ENCODE results near the gene AARS2.
"Not testable (repeated sequence)": the region's sequence is repeated elsewhere in the genome, so short reads cannot be mapped to it uniquely, and the experiment has no call there.

AARS2 gene
- 54.6 to 70.8 reads per million in 2 experiments for total RNA-seq

DNA sequence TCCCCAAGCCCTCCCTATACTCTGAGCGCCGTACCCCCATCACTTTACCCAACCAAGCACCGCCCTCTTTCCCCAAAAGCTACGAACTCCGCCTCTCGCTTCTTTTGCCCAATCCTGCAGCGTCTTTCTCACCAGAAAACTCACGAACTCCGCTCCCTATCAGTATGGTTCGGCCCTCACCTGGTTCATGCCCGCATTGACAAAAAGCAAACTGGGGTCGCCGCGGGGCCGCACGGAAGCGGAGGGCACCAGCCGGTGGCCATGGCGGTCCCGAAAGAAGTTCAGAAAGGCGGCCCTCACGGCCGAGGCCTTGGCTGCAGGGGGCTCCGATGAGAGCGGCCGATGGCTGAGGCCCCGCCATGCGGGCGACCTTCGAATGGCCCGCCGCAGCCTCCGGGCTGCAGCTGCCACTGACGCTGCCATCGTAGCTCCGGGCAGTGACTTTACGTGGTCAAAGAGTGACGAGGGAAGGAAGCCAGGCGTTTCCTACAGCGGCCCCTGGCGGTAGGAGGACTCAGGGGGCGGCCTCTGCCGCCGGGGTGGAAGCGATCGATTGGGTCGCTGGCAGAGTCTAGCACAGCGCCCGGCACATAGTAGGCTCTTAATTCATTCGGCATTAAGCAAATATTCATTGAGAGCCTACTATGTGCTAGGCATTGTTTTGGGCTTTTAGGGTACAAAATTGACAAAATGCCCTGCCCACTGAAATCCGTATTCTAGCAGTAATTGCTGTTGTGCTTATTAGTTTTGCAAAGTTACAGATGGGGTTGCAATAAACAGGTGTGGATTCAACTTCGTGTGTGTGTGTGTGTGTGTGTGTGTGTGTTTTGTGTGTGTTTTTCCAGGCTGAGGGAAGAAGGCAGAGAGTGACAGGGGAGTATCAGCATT, at the start of gene AARS2:
Gene AARS2 (minus strand): TSS at position 447 of the 888 bp plus-strand sequence. CDS start 24 bp downstream, at position 423.
- DNase-seq (ENCODE audit: low read depth) = peak; percentile 83

DNA sequence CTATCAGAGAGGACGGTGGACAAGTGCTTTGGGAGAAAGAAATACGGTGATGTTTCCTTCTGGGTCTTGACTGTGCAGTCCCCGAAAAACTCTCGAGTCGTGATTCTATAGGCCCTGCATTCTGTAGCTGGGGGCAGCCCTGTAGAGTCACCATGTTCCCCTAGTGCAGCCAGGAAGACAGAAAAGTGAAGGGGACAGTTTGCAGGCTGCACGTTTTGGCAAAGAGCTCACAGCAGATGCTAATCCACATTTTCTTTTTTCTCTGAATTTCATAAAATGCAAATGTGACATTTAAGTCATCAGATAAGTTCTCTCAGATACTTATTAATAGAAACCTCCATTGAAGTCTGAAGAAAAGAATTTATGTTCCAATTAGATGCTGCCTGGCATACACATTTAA, 48.8 kb upstream of the AARS2 start:
- no peak for DNase-seq (ENCODE audit: low read depth)

DNA sequence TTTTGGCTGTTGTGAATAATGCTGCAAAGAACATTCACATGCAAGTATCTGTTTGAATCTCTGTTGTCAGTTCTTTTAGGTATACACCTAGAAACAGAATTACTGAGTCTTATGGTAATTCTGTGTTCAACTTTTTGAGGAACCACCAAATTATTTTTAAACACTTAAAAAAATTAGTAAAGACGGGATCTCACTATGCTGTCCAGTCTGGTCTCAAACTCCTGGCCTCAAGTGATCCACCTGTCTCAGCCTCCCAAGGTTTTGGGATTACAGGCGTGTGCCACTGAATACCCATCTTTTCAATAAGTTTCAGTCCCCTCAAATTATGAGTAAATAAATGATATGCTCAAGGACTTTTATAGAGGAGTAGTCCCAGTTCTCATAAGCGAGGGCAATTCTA, 46.8 kb upstream of the AARS2 start:
- DNase-seq (ENCODE audit: low read depth) = no peak

- DNase-seq (ENCODE audit: low read depth) = no peak
Observed at GRCh38 chr6:44356487-44356886, 43.3 kb upstream of the AARS2 start.

DNA sequence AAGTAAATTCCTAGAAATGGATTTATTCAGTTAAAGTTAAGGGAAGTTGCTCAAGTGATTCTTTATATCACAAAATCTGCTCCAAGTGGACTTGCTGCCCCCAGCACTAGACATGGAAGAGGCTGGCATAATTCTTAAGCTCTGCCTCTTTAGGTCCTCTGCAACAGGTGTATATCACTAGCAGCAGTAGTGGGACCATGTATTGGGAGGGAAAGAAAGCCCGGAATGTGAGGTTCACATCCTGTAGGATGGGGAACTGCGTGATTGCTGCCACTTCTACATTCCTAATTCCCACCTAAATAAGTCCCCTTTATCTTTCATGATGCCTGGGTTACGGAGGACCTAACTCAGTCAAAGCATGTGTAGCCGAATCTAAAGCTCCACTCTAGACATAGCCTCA, 42.5 kb upstream of the AARS2 start:
- DNase-seq (ENCODE audit: low read depth) = no peak

DNA sequence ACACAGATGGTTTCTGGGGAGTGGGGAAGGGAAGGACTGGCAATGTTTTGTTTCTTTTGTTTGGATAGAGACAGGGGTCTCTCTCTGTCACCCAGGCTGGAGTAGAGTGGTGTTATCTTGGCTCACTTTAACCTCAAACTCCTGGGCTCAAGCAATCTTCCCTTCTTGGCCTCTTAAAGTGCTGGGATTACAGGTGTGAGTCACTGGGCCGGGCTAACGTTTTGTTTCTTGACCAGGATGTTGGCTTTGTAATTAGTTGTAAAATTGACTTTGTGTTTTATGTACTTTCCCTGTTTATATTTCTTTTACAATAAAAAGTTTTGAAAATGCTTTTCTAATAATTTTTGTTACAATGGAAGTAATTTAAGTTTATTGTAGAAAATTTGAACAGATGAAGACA, 40.2 kb upstream of the AARS2 start:
- DNase-seq (ENCODE audit: low read depth) = no peak

GRCh38 chr6:44352259-44352658, 39.1 kb upstream of the AARS2 start:
- no peak for DNase-seq (ENCODE audit: low read depth)

DNA sequence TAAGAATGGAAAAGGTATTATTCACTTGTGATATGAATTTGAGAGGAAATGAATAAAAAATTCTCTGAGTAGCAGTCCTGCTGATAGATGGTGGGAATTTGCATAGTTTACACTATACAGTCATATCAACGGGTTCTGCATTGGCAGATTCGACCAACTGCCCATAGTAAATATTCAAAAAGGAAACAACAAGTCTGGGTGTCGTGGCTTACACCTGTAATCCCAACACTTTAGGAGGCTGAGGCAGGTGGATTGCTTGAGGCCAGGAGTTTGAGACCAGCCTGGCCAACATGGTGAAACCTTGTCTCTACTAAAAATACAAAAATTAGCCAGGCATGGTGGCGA, 37.5 kb upstream of the AARS2 start:
- DNase-seq (ENCODE audit: low read depth) = not testable (repeated sequence)

- DNase-seq (ENCODE audit: low read depth) = no peak
Observed at GRCh38 chr6:44349904-44350649, 36.9 kb upstream of the AARS2 start.

DNA sequence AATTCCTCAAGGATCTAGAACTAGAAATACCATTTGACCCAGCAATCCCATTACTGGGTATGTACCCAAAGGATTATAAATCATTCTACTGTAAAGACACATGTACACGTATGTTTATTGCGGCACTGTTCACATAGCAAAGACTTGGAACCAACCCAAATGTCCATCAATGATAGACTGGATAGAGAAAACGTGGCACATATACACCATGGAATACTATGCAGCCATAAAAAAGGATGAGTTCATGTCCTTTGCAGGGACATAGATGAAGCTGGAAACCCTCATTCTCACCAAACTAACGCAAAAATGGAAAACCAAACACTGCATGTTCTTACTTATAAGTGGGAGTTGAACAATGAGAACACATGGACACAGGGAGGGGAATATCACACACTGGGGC, 33.7 kb upstream of the AARS2 start:
- not testable (repeated sequence) for DNase-seq (ENCODE audit: low read depth)

DNA sequence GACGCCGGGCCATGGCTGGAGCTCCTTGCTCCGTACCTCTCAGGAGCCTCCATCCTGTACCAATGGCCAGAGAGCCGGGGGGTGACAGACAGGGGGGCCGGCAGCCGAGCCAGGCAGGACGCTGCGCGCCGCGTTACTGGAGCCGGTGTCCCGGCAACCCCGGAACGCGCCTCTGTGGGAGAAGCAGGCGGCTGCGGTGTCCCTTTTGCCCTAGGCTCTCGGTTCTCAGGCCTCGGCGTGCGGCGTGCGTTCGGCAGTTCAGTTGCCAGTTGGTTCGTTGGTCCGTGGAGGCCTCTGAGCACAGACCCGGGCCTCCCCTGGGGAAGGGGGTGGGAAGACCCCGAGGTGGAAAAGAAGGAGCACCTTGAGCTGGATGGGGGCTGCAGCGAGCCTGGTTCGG, 29.3 kb upstream of the AARS2 start, which contains the start of gene SPATS1:
Gene SPATS1 (plus strand): TSS at position 162 of the 400 bp plus-strand sequence. CDS start 446 bp downstream, outside the sequence.
- DNase-seq (ENCODE audit: low read depth) = no peak

DNA sequence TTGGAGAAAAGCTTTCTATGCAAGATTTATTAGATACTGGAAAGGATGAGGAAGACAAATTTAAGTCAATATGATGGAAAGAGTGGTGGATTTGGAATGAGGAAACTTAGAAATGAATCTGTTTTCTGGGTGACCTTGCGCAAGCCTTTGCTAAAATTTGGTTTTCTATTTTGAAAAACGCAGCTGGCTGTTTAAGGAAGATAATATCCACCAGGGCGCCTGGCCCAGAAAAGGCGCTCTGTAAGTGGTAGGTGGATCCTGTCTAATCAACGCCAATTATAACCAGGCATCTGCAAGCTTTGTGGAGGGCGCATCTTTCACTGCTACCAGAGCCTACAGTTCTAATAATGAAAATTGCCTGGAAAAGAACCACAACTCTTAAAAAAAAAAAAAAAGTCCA, 28.9 kb upstream of the AARS2 start:
- DNase-seq (ENCODE audit: low read depth) = no peak

DNA sequence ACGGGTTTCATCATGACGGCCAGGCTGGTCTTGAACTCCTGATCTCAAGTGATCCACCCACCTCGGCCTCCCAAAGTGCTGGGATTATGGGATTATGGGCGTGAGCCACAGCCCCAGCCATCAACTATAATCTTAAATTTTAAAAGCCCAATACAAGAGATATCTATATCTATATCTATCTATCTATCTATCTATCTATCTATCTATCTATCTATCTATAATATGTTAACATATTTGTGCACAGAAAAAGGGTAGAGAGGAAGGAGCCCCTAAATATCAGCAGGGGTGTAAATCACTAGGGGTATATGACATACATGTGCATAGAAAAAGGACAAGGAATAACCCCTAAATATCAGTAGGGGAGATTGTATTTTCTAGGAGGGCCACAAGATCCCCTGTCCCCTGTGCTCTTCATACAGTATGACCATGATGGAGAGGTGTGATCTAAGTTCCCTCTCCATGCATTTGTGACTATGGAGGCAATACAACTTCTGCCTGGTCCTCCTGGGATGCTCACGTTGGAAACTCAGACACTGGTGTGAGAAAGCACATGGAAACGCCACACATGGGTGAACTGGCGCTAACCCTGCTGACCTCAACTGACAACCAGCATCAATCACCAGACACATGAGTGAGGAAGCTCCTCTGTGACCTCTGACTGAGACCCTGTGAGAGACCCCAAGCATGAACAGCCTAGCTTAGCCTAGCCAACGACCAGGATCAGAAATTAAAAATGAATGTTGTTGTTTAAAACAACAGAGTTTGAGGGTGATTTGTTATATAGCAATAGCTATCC, 28.1 kb upstream of the AARS2 start:
- DNase-seq (ENCODE audit: low read depth) = no peak

GRCh38 chr6:44339763-44340625, 26.8 kb upstream of the AARS2 start:
- DNase-seq (ENCODE audit: low read depth) = no peak

DNA sequence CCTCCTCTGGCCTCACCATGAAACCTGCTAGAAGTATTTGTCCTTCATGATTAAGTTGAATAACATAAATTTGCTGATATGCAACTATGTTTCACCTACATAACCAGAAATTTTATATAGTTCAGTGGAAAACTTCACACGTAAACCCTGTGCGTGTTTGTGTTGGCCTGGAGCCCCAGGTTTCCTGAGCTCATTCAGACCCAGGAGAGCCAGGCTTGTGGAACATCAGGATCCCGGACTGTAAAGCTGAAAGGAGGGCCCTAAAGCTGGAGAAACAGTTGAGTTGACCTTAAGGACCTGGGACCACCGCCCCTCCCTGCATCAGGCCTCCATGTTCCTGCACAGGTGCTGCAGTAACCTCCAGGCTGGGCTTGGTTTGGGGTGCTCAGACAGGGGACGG, 26.2 kb upstream of the AARS2 start:
- DNase-seq (ENCODE audit: low read depth) = no peak

DNA sequence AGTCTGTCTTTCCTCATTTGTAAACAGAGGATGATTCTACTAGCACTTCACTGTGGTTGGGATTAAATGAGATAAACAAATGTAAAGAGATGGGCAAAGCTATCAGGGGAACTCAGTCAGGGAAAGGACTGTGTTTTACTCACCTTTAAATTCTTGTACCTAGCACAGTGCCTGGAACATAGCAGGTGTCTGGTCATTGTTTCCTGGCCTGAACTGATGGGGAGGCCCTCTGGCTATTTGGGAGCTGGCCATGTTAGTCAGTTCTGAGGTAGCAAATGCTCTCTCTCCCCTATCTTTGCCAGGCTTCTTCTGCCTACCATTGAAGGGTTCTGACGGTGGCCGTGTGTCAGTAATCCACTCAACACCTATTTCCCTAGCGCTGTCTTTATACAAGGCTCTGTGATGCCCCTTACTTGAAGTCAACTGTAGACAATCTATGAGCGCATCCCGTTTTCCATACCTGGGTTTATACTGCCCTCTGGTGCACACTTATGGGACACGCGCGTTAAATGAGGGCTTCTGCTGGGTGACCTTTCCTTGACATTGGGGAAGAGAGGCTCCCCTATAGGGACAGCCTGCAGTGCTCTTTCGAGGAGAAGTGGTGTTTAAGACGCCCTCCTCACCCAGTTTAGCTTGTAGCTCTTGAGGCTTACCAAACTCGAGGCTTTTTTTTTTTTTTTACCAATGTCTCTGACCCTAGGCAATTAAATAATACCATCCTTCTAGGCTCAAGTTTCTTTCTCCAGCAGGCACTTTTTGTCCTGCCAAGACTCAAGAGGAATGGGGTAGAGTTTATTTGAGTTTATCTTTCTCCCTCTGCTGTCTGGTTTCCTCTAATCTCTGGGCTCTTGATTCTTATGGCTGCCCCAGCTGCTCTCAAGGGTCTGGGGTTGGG, 25.3 kb upstream of the AARS2 start:
- peak; percentile 41 for DNase-seq (ENCODE audit: low read depth)

- no peak for DNase-seq (ENCODE audit: low read depth)
Observed at GRCh38 chr6:44335631-44336030, 22.5 kb upstream of the AARS2 start.

- DNase-seq (ENCODE audit: low read depth) = no peak
Observed at GRCh38 chr6:44333942-44334341, 20.8 kb upstream of the AARS2 start.

- no peak for DNase-seq (ENCODE audit: low read depth)
Observed at GRCh38 chr6:44333273-44333919, 20.2 kb upstream of the AARS2 start.

DNA sequence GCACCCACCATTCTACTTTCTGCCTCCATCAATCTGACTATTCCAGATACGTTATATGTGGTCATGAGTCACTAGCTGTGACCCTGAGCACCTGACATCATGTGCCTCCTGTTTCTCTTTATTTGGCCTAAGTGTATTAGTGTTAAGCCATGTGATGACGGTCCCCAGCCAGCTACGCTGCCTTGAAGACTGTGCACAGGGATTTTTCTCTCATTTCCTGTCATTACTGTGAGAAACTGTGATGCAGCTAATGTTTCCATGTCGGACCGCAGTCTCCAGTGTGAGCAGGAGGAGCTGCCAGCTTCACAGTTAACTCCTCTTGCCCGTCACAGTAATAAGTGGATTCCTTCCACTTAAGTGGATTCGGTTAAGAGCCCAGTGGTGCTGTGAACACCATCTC, 19.4 kb upstream of the AARS2 start:
- no peak for DNase-seq (ENCODE audit: low read depth)
